ENCODE measurements around the gene ZKSCAN3. TPM values are rescaled to one million over a fixed set of nuclear protein-coding genes. Genes with fewer than 3 reads are reported as not detected.

The ZKSCAN3 gene
- total and polyA plus RNA-seq, 2 donors (not counting 1 experiment from before 2014, with no cell fraction given), result 4.0 to 11.9 TPM

DNA sequence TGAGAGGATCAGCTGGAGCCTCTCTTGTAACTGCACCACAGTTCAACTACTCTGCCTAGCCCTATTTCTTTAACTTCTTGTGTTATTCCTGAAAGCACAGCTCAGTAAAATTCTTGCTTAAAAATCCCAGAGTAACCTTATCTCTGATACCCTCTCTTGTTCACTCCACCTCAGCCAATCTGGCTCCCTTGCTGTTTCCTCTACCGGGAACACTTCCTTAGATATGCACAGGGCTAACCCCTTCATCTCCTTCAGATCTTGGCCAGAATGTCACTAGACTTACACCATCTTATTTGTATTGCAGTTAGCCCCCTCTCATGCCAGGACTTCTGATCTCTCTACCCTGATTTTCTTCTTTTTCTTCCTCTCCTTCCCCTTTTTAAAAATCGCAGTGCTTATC, 2.6 kb upstream of the ZKSCAN3 start:
- Mint-ChIP-seq H3K4me1 (peaks cover 23% of the 10 kb centered on the region), H3K27me3 (peaks cover 21% of the 10 kb centered on the region), H3K4me3 (no peak overlapping the region), H3K9me3 (ENCODE audit: insufficient read depth) (no peaks in the 10 kb centered on the region), H3K27ac (no peak overlapping the region)
- no peak for DNase-seq
- Histone ChIP-seq H3K79me2 (ENCODE audit: control insufficient read depth, insufficient read depth, low read length) (peaks cover 28% of the 10 kb centered on the region), H2AFZ (ENCODE audit: insufficient read depth, low read depth, low read length, poor library complexity, severe bottlenecking) (no peak overlapping the region), H3K4me1 (ENCODE audit: control insufficient read depth in 2 of 2, insufficient read depth in 2 of 2, low read length in 2 of 2) (peaks cover 10 to 11% of the 10 kb centered on the region in 2 donors), H3K36me3 (replicated peaks in 1 of 2; ENCODE audit: control extremely low read depth in 1 of 2, control insufficient read depth in 1 of 2, extremely low read depth in 1 of 2, insufficient read depth in 2 of 2, low read length in 1 of 2) (no peaks in the 10 kb centered on the region), H4K20me1 (ENCODE audit: control insufficient read depth, insufficient read depth, low read length, poor library complexity, severe bottlenecking) (no peaks in the 10 kb centered on the region), H3K4me3 (ENCODE audit: control extremely low read depth in 1 of 5, extremely low read depth in 1 of 5, insufficient read depth in 1 of 5, low read depth in 2 of 5, low read length in 4 of 5) (no peak overlapping the region), H3K9me3 (ENCODE audit: control extremely low read depth in 1 of 3, control insufficient read depth in 2 of 3, insufficient read depth in 1 of 3, low read length in 2 of 3) (no peaks in the 10 kb centered on the region), H3K27me3 (replicated peaks in 1 of 4; ENCODE audit: control extremely low read depth in 1 of 4, control insufficient read depth in 3 of 4, insufficient read depth in 4 of 4, low read length in 3 of 4) (peaks cover 0 to 3% (median 0%) of the 10 kb centered on the region in 4 experiments), H3K27ac (ENCODE audit: low read length in 2 of 2) (no peak overlapping the region), H3K4me2 (replicated peaks; ENCODE audit: low read depth, low read length, poor library complexity, severe bottlenecking) (no peak overlapping the region), H3K9ac (ENCODE audit: low read length) (no peak overlapping the region)
- WGBS (ENCODE audit: insufficient coverage), result 25% methylated on average over 1 of the region's 2 CpGs
- intact Hi-C loops (cut with micrococcal nuclease), result no loop called here
- TF ChIP-seq, protein P1, sequence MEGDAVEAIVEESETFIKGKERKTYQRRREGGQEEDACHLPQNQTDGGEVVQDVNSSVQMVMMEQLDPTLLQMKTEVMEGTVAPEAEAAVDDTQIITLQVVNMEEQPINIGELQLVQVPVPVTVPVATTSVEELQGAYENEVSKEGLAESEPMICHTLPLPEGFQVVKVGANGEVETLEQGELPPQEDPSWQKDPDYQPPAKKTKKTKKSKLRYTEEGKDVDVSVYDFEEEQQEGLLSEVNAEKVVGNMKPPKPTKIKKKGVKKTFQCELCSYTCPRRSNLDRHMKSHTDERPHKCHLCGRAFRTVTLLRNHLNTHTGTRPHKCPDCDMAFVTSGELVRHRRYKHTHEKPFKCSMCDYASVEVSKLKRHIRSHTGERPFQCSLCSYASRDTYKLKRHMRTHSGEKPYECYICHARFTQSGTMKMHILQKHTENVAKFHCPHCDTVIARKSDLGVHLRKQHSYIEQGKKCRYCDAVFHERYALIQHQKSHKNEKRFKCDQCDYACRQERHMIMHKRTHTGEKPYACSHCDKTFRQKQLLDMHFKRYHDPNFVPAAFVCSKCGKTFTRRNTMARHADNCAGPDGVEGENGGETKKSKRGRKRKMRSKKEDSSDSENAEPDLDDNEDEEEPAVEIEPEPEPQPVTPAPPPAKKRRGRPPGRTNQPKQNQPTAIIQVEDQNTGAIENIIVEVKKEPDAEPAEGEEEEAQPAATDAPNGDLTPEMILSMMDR (IDR thresholded peaks at IDR 0.05), result no peak
- no peak for TF ChIP-seq EZH2 (IDR thresholded peaks at IDR 0.05; ENCODE audit: borderline replicate concordance, insufficient read depth, low read depth, low read length, poor library complexity, severe bottlenecking)
- CTCF ChIA-PET, result interaction anchor here (2.1 kb wide), 1 partner anchor 35 kb away, joined by 6 read pairs; no protein-coding TSS in a partner anchor
- POLR2A ChIA-PET, result no interaction called here
- no peak for ATAC-seq (ENCODE audit: low read depth)

DNA sequence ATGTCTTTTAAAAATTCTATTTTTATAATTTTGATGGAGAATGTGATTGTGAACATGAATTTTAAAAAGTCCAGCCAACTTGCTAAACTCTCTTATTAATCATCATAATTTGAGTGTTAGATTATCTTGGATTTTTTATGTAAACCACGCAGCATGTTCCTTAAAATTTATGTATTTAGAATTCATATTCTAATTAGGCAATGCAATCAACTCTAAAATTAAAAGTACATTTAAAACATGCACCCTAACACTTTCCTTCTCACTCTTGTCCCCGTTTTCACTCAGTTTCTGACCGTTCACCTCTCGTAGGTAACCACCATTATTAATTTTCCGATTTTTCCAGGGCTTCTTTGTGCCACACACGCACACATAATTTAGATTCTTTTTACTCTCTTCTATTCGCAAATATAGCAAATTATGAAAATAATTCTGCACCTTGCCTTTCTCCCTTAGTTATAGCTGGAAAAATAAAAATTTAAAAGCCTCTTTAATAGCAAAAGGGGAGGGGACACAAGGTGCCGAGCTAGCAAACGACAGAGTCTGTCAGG, 329 bp upstream of the ZKSCAN3 start:
- Histone ChIP-seq H3K4me1 (ENCODE audit: control insufficient read depth in 2 of 2, insufficient read depth in 2 of 2, low read length in 2 of 2) (peaks cover 10 to 11% of the 10 kb centered on the region in 2 donors), H4K20me1 (ENCODE audit: control insufficient read depth, insufficient read depth, low read length, poor library complexity, severe bottlenecking) (no peaks in the 10 kb centered on the region), H3K27ac (ENCODE audit: low read length in 2 of 2) (peak overlapping the region; percentile 26 to 58), H3K27me3 (replicated peaks in 1 of 4; ENCODE audit: control extremely low read depth in 1 of 4, control insufficient read depth in 3 of 4, insufficient read depth in 4 of 4, low read length in 3 of 4) (peaks cover 0 to 3% (median 0%) of the 10 kb centered on the region in 4 experiments), H3K36me3 (replicated peaks in 1 of 2; ENCODE audit: control extremely low read depth in 1 of 2, control insufficient read depth in 1 of 2, extremely low read depth in 1 of 2, insufficient read depth in 2 of 2, low read length in 1 of 2) (no peaks in the 10 kb centered on the region), H2AFZ (ENCODE audit: insufficient read depth, low read depth, low read length, poor library complexity, severe bottlenecking) (peak overlapping the region; percentile 91), H3K9ac (ENCODE audit: low read length) (peak overlapping the region; percentile 69), H3K4me2 (replicated peaks; ENCODE audit: low read depth, low read length, poor library complexity, severe bottlenecking) (peak overlapping the region; percentile 77), H3K9me3 (ENCODE audit: control extremely low read depth in 1 of 3, control insufficient read depth in 2 of 3, insufficient read depth in 1 of 3, low read length in 2 of 3) (peaks cover 0 to 6% (median 0%) of the 10 kb centered on the region in 3 donors), H3K79me2 (ENCODE audit: control insufficient read depth, insufficient read depth, low read length) (peaks cover 49% of the 10 kb centered on the region), H3K4me3 (ENCODE audit: control extremely low read depth in 1 of 5, extremely low read depth in 1 of 5, insufficient read depth in 1 of 5, low read depth in 2 of 5, low read length in 4 of 5) (peak overlapping the region; percentile 59 to 88 (median 77))
- Mint-ChIP-seq H3K27ac (peak overlapping the region; percentile 83), H3K4me3 (peak overlapping the region; percentile 92), H3K9me3 (ENCODE audit: insufficient read depth) (no peaks in the 10 kb centered on the region), H3K4me1 (peaks cover 23% of the 10 kb centered on the region), H3K27me3 (peaks cover 11% of the 10 kb centered on the region)
- ATAC-seq (ENCODE audit: low read depth), result peak; percentile 12
- ChIA-PET POLR2A (interaction anchor here (0.9 to 1.3 kb wide), 2 partner anchors 14 to 34 kb away, joined by 4 to 7 read pairs; no protein-coding TSS in a partner anchor), CTCF (interaction anchor here (0.6 to 1.1 kb wide), 3 partner anchors 34 to 245 kb away, joined by 3 to 6 read pairs (median 4); partner anchors contain the start of gene ZSCAN26)
- intact Hi-C loops (cut with micrococcal nuclease), result loop anchor here (1.0 to 2.0 kb wide), 5 partner anchors 13 to 213 kb away; partner anchors contain the start of genes ZSCAN12, ZSCAN26 and ZSCAN31
- TF ChIP-seq, protein P1 (IDR thresholded peaks at IDR 0.05), result no peak
- TF ChIP-seq EZH2 (IDR thresholded peaks at IDR 0.05; ENCODE audit: borderline replicate concordance, insufficient read depth, low read depth, low read length, poor library complexity, severe bottlenecking), result no peak
- 0% methylated on average over 6 of the region's 9 CpGs for WGBS (ENCODE audit: insufficient coverage)
- DNase-seq, result no peak

Measured in B cell (primary cell).